ENCODE results near the gene TH.
"Not testable (repeated sequence)": the region's sequence is repeated elsewhere in the genome, so short reads cannot be mapped to it uniquely, and the experiment has no call there.

The TH gene

DNA sequence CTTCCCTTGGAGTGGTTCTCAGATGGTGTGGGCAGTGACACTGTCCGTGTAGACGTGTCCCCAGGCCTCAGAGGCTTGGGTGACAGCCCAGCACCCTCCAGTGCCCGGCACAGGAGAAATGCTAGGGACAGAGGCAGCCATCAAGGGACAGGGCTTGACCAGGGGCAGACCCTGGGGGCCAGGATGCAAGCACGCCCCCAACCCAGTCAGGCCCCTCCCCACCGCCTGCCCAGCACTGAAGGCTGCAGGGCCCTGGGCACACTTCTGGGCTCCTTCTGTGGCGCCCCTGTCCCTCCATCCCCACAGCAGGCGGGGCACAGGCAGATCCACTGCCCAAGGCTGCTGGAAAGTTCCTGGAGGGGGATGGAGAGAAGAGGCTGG is 43.5 kb downstream of the TH start:
- DNase-seq: no peak

DNA sequence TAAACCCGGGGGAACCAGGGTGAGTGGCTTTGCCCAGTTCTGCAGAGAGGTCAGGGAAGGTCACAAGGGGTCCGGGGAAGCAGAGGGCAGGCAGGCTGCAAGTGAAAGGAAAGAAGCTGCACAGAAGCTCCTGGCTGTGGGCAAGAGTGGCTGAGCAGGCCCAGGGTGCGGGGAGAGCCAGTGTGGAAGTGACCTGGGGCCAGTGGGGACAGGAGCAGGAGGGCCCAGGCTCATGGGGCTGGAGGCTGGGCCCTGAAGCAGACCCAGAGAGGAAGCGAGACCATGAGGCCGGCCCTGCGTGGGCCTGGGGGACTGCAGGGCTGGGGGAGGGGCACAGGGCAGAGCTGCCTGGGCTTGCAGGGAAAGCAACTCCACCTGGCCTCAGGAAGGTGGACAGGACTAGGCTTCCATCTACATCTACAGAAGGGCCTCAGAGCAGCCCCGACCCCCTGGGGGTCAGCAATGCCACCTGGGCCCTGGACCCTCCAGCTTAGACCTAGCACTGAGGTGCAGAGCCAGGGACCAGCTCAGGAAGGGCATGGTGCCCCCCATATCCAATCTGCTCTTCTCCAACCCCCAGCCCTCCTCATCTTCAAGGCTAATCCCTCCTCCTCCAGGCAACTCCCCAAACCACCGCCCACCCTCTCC is 44.0 kb downstream of the TH start:
- no peak for DNase-seq

DNA sequence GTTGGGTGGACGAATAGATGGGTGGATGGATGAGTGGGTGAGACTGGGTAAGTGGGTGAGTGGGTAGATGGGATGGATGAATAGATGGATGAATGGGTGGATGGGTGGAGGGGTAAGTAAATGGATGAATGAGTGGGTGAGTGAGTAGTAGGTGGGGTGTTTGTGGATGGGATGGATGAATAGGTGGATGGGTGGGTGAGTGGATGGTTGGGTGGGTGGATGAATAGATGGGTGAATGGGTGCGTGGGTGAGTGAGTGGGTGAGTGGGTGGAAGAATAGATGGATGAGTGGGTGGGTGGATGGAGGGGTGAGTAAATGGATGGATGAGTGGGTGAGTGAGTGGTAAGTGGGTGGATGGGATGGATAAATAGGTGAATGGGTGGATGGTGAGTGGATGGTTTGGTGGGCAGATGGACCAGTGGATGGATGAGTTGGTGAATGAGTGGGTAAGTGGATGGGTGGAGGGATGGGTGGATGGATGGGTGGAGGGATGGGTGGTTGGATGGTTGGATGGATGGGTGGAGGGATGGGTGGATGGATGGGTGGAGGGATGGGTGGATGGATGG is 45.0 kb downstream of the TH start:
- no peak for DNase-seq

DNA sequence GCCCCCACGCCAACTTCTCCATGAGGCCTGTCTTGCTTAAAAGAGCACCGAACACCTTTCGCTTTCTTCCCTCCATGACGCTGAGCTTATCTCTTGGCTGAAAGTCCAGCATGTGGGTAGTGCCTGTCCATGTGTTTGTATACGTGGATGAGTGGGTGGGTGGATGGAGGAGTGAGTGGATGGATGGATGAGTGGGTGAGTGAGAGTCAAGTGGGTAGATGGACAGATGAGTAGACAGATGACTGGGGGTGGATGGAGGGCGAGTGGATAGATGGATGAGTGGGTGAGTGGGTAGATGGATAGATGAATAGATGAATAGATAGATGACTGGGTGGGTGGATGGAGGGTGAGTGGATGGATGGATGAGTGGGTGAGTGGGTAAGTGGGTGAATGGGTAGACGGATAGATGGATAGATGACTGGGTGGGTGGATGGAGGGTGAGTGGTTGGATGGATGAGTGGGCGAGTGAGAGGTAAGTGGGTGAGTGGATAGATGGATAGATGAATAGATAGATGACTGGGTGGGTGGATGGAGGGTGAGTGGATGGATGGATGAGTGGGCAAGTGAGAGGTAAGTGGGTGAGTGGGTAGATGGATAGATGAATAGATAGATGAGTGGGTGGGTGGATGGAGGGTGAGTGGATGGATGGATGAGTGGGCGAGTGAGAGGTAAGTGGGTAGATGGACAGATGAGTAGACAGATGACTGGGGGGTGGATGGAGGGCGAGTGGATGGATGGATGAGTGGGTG is 46.7 kb downstream of the TH start:
- DNase-seq: not testable (repeated sequence)

DNA sequence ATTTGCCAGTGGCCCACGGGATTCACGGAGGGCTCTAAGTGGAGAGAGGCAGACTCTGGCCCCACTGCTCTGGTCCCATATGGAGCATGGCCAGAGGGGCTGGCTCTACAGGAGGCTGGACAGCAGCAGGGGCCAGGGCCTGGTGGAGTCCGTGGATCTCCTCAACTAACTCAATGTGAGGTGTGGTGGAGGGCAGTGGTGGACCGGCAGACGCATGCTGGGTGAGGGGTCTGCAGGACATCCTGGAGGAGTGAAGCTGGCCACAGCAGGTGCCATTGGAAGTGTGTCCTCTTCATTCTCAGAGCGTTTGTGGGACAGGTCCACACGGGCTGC is 48.0 kb downstream of the TH start:
- DNase-seq: no peak

DNA sequence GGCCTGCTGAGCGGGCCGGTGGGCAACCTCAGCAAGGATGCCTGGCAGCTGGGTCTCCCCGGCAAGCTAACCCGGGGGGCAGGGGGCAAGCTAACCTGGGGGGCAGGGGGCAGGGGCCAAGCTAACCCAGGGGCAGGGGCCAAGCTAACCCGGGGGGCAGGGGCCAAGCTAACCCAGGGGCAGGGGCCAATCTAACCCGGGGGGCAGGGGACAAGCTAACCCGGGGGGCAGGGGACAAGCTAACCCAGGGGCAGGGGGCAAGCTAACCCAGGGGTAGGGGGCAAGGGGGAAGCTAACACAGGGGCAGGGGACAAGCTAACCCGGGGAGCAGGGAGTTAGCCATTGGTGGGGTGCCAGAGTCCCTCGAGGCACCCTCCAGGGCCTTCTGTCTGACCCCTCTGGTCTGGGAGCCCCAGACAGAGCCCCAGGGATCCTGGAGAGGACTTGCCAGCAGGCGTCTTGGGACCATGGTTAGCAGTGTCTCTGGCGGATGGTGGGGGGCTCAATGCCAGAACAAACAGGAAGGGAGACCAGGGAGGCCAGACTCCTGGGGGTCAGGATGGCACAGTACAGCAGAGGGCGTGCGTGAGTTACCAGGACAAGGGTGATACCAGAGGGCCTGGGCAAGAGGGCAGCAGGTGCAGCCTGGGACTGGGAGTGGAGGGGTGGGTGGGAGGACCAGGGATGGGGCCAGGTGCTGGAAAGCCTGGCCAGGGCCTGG is 48.5 kb downstream of the TH start:
- DNase-seq: no peak

DNA sequence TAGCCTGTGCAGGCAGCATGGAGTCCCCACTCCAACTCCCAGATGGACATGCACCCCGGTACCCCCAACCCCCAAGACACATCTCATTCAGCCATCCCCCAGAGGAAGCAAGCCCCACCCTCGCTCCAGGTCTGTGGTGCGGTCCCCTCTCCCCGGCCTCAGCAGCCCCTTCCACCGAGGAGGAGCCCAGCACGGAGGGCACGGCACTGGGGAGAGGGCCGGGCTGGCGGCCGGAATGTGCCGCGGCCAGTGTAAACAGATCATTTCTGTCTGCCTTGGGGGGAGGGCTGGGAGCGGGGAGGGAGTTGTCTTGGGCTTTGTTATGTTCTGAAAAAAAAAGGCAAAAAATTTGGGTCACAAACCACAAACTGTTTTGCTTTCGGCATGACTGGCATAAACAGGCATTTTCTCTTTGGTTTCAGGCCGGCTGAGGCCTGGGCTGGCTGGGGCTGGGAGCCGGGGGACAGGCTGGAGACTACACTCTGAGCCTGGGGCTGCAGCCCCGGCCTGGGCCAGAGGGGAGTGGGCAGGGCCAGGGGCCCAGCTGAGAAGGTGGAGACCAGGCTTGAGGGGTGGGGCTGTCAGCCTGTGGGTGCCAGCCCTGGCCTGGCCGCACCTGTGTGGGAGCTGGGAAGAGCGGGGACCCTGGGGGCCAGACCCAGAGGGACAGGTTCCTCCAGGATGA is 49.3 kb downstream of the TH start:
- no peak for DNase-seq

DNA sequence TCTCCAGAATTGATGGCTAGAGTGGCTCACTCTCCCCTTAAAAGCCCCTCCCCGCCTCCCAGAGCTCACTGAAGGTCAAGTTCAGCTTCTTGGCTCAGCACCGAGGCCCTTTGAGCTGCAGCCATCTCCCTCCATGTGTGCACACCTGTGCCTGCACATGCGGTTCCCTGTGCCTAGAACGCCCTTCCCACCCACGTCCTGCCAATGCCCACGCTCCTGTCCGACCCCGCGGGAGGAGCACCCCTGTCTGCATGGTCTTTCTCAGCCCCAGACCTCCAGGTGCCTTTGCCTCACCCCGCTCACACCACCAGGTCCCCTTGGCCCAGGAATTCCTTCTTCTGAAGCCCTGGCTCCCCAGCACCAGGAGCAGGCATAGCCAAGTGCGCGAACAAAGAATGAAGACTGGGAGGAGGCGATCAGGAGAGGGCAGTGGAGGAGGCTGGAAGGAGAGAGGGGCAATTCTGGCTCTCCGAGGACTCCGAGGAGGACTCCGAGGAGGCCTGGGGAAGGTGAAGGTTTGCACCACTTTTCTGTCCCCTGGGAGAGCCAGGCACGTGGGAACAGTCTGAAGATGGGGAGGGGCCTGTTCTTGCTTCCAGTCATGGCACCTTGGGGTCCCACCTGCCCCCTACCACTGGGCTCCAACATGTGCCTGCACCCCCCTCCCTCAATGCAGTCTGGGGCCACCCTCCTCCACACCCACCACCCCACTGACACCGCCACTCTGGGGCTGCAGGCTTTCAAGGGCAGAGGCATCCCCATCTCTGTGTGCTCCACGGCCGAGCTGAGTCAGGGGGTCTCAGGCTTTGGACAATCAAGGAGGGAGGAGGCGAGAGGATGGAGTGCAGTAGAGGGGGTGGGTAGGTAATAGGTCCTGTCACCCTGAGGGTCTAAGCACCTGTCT is 50.1 kb downstream of the TH start:
- no peak for DNase-seq

DNA sequence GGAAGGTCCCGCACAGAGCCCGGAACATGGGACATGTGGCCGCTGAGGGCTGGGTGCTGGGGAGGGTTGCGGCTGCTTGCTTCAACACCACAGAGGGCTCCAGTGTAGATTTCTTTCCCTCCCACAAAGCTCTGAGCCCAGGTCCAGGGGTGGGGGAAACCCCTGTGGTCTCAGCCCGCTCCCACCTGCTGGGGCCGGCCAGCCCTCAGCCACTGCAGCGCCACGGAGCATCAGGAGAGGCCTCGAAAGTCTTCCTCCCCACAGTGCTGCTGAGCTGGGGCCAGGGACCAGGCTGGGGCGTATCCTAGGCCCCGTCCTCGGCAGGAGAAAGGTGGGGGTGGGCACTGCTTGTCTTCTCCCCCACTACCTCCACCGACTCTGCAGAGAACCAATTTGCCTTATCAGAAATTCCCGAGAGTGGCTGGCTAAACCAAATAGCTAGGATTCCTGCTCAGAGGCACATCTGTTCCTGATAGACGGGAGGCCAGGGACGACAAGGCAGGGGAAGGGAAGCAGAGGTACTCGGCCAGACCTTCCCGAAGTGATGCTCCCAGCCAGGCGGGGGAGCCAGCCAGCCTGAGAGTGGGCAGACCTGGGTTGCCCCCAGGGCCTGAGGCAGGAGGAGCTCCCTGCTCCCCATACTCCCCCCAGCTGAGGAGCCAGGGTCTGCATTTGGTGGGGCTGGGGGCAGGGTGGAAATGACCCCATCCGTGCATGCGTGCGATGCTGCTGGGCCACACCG is 51.1 kb downstream of the TH start:
- DNase-seq: no peak

DNA sequence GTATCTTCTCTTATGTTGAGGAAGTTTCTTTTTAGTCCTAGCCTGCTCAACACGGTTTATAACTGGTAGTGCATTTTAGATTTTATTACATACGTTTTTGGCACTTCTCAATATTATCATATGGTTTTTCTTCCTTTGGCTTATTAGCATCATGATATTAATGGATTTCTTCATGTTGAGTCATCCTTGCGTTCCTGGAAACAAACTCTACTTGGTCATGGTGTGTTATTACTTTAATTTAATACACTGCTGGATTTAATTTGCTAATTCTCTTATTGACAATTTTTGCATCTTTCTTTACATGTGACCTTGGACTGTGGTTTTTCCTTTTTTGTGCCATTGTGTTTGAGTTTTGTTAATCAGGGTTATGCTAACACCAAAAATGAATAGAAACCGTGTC is 52.9 kb downstream of the TH start:
- no peak for DNase-seq

DNA sequence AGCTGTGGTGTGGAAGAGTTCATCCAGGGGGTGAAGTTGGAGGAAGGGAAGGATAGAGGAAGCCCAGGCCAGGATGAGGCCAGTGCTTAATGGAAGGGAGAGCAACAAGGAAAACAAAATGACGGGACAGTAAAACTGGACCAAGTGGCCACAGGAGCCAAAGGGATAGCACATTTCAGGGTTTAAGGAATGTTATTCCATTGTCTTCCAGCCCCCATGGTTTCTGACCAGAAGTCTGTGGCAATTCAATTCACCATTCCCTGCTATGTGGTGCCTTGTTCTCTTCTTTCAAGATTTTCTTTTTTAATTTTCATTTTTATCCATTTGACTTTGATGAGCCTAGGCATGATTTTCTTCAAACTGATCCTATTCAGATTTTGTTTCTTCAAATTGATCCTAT is 54.9 kb downstream of the TH start:
- DNase-seq: no peak

DNA sequence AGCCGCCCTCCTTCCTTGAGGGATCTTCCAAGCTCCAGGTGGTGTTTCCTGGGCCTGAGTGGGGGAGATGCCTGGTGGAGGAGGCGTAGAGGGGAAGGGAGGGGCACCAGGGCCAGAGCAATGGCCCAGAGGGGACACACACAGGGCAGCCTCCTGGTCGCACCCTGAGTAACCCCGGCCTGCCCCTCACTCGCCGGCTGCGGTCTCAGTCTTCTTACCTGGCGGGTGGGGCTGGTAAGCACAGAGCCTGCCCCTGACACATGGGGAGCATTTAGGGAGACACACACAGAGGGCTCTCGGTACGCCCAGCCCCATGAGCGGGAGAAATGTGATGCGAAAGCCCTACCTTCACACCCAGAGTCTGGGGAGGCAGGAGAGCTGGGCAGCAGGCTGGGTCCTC is 56.3 kb downstream of the TH start:
- DNase-seq: no peak

DNA sequence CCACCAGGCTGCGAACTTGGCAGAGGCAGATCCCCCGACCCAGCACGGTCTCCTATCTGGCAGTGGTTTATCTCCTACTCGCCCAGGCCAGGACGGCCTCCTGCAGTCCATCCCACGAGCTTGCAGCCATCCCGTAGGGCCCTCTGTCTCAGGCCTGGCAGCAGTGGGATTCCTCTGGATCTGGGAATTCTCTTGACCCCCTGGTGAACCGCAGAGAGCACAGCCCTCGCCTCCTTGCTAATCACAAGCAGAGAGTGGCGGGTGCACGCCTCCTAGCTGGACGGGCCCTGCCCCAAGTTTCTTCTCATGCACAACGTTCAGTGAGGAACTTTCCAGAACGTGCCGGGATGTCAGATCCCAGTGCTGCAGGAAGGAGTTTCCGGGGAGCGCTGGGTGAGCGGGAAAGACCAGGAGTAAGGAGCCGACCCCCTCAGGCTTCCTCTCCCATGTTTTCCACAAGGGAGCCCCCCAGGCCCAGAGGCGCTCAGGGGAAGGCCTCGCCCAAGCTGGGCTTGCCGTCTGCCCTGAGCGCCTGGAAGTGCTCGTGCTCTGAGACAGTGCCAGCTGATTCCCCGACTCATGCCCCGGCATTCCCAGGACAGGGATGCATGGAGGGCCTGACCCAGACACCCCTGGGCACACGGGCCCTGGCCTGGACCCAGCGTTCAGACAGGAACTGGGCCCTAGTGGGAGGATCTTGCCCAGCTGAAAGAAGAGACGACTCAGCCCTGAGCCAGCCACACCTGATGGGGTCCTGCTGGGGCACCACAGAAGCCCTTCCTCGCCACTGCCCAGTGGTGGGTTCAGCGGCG is 57.0 kb downstream of the TH start:
- DNase-seq: no peak
